GM19455 (cell line): ENCODE data around the gene CAPN5.
"Not testable (repeated sequence)": the region's sequence is repeated elsewhere in the genome, so short reads cannot be mapped to it uniquely, and the experiment has no call there.

ENCODE experiments used
- ATAC-seq: cut with Tn5 transposase; IDR thresholded peaks from one replicate; pipeline ENCODE4 v1.9.1; 2021; ENCODE audit not compliant: unreplicated experiment

Gene CAPN5

GRCh38 chr11:77042111-77042726 lies 24.6 kb upstream of the CAPN5 start:
- no peak for ATAC-seq

- no peak for ATAC-seq
Observed at GRCh38 chr11:77044356-77044755, 22.4 kb upstream of the CAPN5 start.

- ATAC-seq, result no peak
Observed at GRCh38 chr11:77044886-77045285, 21.9 kb upstream of the CAPN5 start.

- no peak for ATAC-seq
Observed at GRCh38 chr11:77046060-77046501, 20.7 kb upstream of the CAPN5 start.

GRCh38 chr11:77047007-77047927 lies 19.5 kb upstream of the CAPN5 start:
- peak; percentile 73 for ATAC-seq

GRCh38 chr11:77047928-77048446 lies 18.8 kb upstream of the CAPN5 start:
- not testable (repeated sequence) for ATAC-seq

GRCh38 chr11:77049026-77049425 lies 17.7 kb upstream of the CAPN5 start:
- ATAC-seq, result no peak

GRCh38 chr11:77051511-77051910 lies 15.3 kb upstream of the CAPN5 start:
- ATAC-seq, result no peak

- no peak for ATAC-seq
Observed at GRCh38 chr11:77052518-77052917, 14.3 kb upstream of the CAPN5 start.

GRCh38 chr11:77053217-77054015 lies 13.4 kb upstream of the CAPN5 start:
- no peak for ATAC-seq

GRCh38 chr11:77054084-77054483 lies 12.7 kb upstream of the CAPN5 start:
- no peak for ATAC-seq

GRCh38 chr11:77055101-77055561 lies 11.6 kb upstream of the CAPN5 start:
- no peak for ATAC-seq

GRCh38 chr11:77055913-77056312 lies 10.9 kb upstream of the CAPN5 start:
- no peak for ATAC-seq

- no peak for ATAC-seq
Observed at GRCh38 chr11:77056814-77057402, 9.9 kb upstream of the CAPN5 start.

- ATAC-seq, result no peak
Observed at GRCh38 chr11:77057938-77058474, 8.8 kb upstream of the CAPN5 start.

- no peak for ATAC-seq
Observed at GRCh38 chr11:77058900-77059299, 7.9 kb upstream of the CAPN5 start.

GRCh38 chr11:77059806-77060205 lies 7.0 kb upstream of the CAPN5 start:
- ATAC-seq, result no peak

GRCh38 chr11:77060234-77060633 lies 6.5 kb upstream of the CAPN5 start:
- ATAC-seq, result no peak

- ATAC-seq, result not testable (repeated sequence)
Observed at GRCh38 chr11:77061258-77061657, 5.5 kb upstream of the CAPN5 start.

- ATAC-seq, result no peak
Observed at GRCh38 chr11:77062924-77063323, 3.8 kb upstream of the CAPN5 start.
